ENCODE data around the gene VN1R5. TPM values are rescaled to one million over a fixed set of nuclear protein-coding genes. Genes with fewer than 3 reads are reported as not detected.
"Not testable (repeated sequence)": the region's sequence is repeated elsewhere in the genome, so short reads cannot be mapped to it uniquely, and the experiment has no call there.

The VN1R5 gene
- total RNA-seq (ENCODE audit: unreplicated experiment), result not detected
- long read RNA-seq, result 0 reads

- not testable (repeated sequence) for DNase-seq; H3K4me1 Mint-ChIP-seq (ENCODE audit: low read depth, unreplicated experiment); H3K9me3 Mint-ChIP-seq (ENCODE audit: unreplicated experiment); H3K4me3 Mint-ChIP-seq (ENCODE audit: unreplicated experiment); H3K27me3 Mint-ChIP-seq (ENCODE audit: unreplicated experiment); H3K27ac Mint-ChIP-seq (ENCODE audit: unreplicated experiment); H3K36me3 Mint-ChIP-seq (ENCODE audit: unreplicated experiment)
Measured at GRCh38 chr1:247255772-247256171, at the start of gene VN1R5. Gene VN1R5, plus strand, starts transcription at chr1:247256072.

GRCh38 chr1:247209396-247209795, 46.5 kb upstream of the VN1R5 start:
- H3K36me3 Mint-ChIP-seq (ENCODE audit: unreplicated experiment), result peaks cover 4% of the 10 kb centered on the region
- peaks cover 22% of the 10 kb centered on the region for H3K4me1 Mint-ChIP-seq (ENCODE audit: low read depth, unreplicated experiment)
- H3K4me3 Mint-ChIP-seq (ENCODE audit: unreplicated experiment), result peak overlapping the region; percentile 95
- TF ChIP-seq CTCF (IDR thresholded peaks at IDR 0.05; ENCODE audit: partially characterized antibody, unreplicated experiment), result no peak
- H3K27ac Mint-ChIP-seq (ENCODE audit: unreplicated experiment), result peak overlapping the region; percentile 86
- peaks cover 9% of the 10 kb centered on the region for H3K9me3 Mint-ChIP-seq (ENCODE audit: unreplicated experiment)
- peaks cover 2% of the 10 kb centered on the region for H3K27me3 Mint-ChIP-seq (ENCODE audit: unreplicated experiment)
- peak; percentile 56 for DNase-seq

- peaks cover 4% of the 10 kb centered on the region for H3K36me3 Mint-ChIP-seq (ENCODE audit: unreplicated experiment)
- H3K27me3 Mint-ChIP-seq (ENCODE audit: unreplicated experiment), result peaks cover 2% of the 10 kb centered on the region
- peak overlapping the region; percentile 95 for H3K4me3 Mint-ChIP-seq (ENCODE audit: unreplicated experiment)
- DNase-seq, result no peak
- peaks cover 22% of the 10 kb centered on the region for H3K4me1 Mint-ChIP-seq (ENCODE audit: low read depth, unreplicated experiment)
- TF ChIP-seq CTCF (IDR thresholded peaks at IDR 0.05; ENCODE audit: partially characterized antibody, unreplicated experiment), result no peak
- H3K27ac Mint-ChIP-seq (ENCODE audit: unreplicated experiment), result peak overlapping the region; percentile 86
- H3K9me3 Mint-ChIP-seq (ENCODE audit: unreplicated experiment), result peaks cover 9% of the 10 kb centered on the region
Measured at GRCh38 chr1:247210062-247210375, 45.9 kb upstream of the VN1R5 start.

GRCh38 chr1:247210376-247211117, 45.3 kb upstream of the VN1R5 start:
- DNase-seq, result peak; percentile 99
- TF ChIP-seq CTCF (IDR thresholded peaks at IDR 0.05; ENCODE audit: partially characterized antibody, unreplicated experiment), result no peak
- peak overlapping the region; percentile 95 for H3K4me3 Mint-ChIP-seq (ENCODE audit: unreplicated experiment)
- peaks cover 2% of the 10 kb centered on the region for H3K27me3 Mint-ChIP-seq (ENCODE audit: unreplicated experiment)
- H3K36me3 Mint-ChIP-seq (ENCODE audit: unreplicated experiment), result peaks cover 4% of the 10 kb centered on the region
- H3K27ac Mint-ChIP-seq (ENCODE audit: unreplicated experiment), result peak overlapping the region; percentile 87
- H3K9me3 Mint-ChIP-seq (ENCODE audit: unreplicated experiment), result peaks cover 9% of the 10 kb centered on the region
- peaks cover 22% of the 10 kb centered on the region for H3K4me1 Mint-ChIP-seq (ENCODE audit: low read depth, unreplicated experiment)

GRCh38 chr1:247211339-247211738, 44.5 kb upstream of the VN1R5 start:
- Mint-ChIP-seq H3K27me3 (ENCODE audit: unreplicated experiment) (peaks cover 2% of the 10 kb centered on the region), H3K36me3 (ENCODE audit: unreplicated experiment) (no peaks in the 10 kb centered on the region), H3K27ac (ENCODE audit: unreplicated experiment) (peak overlapping the region; percentile 59), H3K9me3 (ENCODE audit: unreplicated experiment) (peaks cover 7% of the 10 kb centered on the region), H3K4me1 (ENCODE audit: low read depth, unreplicated experiment) (peaks cover 25% of the 10 kb centered on the region), H3K4me3 (ENCODE audit: unreplicated experiment) (no peak overlapping the region)
- no peak for TF ChIP-seq CTCF (IDR thresholded peaks at IDR 0.05; ENCODE audit: partially characterized antibody, unreplicated experiment)
- DNase-seq, result no peak

Data from glutamatergic neuron (in vitro differentiated cells).